HG02759 (cell line): ENCODE measurements around the gene MAPKAPK3.

ENCODE experiments used
- ATAC-seq: cut with Tn5 transposase; IDR thresholded peaks from one replicate; pipeline ENCODE4 v1.9.1; 2021; ENCODE audit warnings: mild to moderate bottlenecking, moderate library complexity; ENCODE audit not compliant: unreplicated experiment

The MAPKAPK3 gene

GRCh38 chr3:50617096-50617791 lies at the start of gene MAPKAPK3:
TSS of gene MAPKAPK3 (plus strand) at chr3:50617151. CDS start at chr3:50617566, 415 bp downstream.
- ATAC-seq: peak; percentile 12

- peak; percentile 84 for ATAC-seq
Observed at GRCh38 chr3:50567386-50568167, 49.4 kb upstream of the MAPKAPK3 start, which contains the start of gene C3orf18. TSS of gene C3orf18 (minus strand) at chr3:50567747. CDS start at chr3:50565699, 2,048 bp downstream.

DNA sequence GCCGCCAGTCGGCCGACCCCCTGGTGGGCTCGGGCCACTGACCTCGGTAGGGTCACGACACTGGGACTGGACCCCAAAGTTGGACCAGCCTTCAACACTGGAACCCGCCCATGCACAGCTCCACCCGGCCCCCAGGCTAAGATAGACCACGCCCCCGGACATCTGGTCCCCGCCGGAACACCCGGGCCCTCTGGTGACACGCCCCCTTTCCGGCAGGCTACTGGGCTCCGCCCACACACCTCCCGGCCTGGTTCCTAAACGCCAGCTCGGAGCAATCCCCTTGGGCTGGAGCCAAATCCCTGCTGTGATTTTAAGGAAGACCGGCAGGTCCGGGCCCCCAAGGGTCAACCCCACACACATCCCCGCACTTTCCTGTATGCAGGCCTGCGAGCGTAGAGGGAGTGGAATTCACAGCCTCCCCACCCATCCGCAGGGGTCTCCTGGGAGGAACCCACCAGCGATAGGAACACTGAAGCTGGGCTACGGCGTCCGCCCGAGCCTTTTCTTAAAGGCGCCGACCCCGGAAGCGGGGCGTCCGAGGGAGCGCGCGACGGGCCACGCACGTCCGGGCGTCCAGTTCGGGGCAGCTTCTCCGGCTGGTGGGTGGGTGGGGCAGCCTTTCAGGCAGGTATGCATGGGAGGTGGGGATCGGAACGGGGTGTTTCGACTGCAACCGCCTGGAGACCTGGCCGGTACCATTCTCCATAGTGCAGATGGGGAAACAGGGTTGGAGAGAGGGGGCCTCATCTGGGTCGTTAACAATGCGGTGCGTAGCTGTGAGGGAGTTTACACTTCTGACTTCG lies 47.8 kb upstream of the MAPKAPK3 start, which contains the start of gene HEMK1:
TSS of gene HEMK1 (plus strand) at position 576 of the 803 bp plus-strand sequence. CDS start 1,583 bp downstream, outside the sequence.
- peak; percentile 64 for ATAC-seq

DNA sequence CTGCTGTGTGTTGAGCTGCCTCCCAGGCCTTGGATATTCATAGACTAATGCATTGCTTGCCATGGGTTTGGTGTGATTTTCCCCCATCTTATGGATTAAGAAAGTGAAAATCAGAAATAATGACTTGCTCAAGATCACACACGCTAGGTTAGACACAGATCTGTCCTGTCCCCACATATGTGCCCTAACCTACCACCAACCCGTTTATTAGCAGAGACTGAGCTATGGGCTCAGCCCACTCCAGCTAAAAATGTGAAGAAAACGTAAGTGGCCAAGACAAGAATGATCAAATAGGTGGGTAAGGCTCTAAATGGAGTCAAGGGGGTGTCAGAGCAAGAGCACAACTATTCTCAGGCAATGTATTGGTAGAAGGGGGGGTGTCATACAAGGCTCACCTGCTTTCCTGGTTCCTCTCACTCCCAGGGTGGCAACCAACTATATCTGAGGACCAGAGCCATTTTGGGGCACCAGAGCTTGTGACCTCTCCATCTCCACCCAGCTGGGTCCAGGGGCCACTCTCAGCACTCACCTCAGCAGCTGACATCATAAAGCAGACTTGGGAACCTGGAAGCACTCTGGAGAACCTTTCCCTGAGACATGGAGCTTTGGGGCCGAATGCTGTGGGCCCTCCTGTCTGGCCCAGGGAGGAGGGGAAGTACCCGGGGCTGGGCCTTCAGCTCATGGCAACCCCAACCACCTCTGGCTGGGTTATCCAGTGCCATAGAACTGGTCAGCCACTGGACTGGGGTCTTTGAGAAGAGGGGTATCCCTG lies 46.3 kb upstream of the MAPKAPK3 start:
- ATAC-seq: no peak

DNA sequence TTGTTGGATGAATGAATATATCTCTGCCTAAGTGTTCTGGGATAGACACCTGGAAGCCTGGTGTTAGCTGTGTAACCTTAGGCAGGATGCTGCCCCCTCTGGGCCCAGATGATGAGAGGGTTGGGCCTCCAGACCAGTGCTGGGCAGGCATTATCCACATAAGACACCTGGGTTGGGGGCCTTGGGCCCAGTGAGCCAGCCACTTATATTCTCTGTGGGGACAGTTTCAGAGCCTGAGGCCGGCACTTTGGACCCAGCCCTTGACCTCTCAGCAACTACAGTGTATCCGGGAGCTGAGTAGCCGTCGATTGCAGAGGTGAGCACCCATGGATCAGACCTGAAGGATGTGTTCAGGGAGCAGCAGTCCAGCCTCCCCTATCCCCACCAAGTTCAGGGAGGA lies 45.5 kb upstream of the MAPKAPK3 start:
- ATAC-seq: no peak

DNA sequence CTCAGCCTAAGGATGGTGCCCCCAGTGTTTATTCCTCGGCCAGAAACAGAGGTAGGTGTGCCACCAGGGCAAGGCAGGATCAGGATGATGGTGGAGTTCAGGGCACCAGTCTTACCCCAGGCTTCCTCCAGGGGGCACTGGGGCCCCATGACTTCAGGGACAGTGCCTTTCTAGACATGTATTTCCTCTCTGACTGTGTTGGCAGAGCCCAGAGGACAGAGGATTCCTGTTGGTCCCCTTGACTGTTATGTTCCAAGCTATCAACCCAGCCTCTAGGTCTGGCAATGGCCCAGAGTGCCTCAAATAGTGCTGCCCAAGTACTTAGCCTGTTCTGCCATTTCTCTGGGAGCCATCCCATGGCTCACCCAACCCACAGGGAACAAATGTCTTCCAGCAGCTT lies 44.8 kb upstream of the MAPKAPK3 start:
- no peak for ATAC-seq

GRCh38 chr3:50572801-50573371 lies 44.1 kb upstream of the MAPKAPK3 start:
- ATAC-seq: no peak

DNA sequence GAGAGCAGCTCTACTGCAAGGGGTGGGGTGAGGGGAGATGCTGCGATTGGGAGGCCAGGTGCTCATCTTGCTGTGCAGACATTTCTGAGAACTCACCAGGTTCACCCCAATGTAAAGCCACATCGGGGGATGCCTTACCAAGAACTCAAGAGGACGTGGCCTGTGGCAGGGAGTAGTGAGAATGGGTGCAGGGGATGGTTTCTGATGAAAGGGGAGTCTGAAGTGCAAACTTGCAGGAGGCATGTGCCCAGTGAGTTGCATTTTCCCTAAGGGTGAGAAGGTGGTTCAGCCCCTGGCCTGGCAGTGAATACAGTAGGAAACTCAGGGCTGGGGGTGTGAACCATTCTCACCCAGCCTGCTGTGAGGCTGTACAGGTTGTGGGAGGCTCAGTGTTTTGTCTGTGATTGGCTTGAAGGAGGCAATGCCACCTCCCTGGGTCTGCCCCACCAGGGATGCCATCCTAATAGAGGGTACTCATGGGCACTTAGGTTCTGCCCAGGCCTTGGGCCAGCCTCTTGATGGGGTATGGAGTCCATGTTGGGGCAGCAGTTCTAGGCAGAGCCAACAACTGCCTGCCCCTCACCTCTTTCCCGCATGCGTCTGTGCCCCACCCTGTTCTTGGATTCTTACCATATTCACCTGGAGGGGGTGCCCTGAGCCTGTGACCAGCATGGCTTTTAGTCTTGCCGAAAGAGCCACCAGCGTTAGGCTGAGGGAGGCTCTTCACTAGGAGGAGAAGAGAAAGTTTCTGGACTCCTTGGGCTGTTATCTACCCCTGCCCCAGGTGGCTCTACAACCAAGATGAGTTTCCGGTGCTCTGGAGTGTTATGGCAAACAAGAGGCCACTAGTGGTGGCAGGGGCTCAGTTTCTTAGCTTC lies 43.1 kb upstream of the MAPKAPK3 start:
- no peak for ATAC-seq

- ATAC-seq: no peak
Observed at GRCh38 chr3:50574444-50574831, 42.5 kb upstream of the MAPKAPK3 start.

GRCh38 chr3:50575372-50575771 lies 41.6 kb upstream of the MAPKAPK3 start:
- no peak for ATAC-seq

GRCh38 chr3:50577348-50577747 lies 39.6 kb upstream of the MAPKAPK3 start:
- no peak for ATAC-seq

DNA sequence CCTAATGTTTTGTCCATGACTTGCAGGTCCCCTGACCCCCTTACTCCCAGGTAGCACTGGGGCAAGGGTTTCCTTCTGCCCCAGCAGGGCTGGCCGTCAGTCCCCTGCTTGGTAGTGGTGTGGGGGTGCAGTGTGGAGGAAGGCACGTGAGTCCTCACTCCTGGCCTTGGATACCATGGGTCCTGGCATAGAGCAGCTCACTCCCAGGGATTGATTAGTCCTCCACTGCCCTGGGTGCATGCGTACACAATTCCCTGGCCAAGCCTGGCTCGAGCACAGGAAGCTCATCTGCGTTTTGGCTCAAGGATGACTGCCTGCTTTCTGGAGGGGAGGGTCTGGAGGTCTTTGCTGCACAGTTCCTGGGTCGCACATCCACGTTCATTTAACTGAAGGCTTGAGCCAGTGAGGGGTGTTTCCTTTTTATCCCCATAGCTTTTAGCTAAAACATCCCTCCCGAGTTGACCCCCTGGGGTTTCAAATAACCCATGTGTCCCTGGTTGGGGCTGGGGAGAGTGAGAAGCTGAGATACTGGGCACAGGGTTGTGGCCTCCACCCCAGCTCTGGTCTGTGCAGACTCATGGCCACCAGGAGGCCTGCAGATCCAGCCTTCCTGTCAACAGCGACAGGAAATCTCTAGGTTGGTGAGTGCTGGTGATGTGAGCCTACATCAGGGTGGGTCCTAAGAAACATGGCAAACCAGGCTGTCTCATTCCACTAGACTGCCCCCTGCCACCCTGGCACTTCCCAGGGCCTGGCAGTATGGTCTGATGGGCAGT lies 36.1 kb upstream of the MAPKAPK3 start:
- no peak for ATAC-seq

- ATAC-seq: no peak
Observed at GRCh38 chr3:50581459-50581842, 35.5 kb upstream of the MAPKAPK3 start.

GRCh38 chr3:50582083-50582482 lies 34.9 kb upstream of the MAPKAPK3 start:
- no peak for ATAC-seq

GRCh38 chr3:50583897-50584296 lies 33.1 kb upstream of the MAPKAPK3 start:
- no peak for ATAC-seq

DNA sequence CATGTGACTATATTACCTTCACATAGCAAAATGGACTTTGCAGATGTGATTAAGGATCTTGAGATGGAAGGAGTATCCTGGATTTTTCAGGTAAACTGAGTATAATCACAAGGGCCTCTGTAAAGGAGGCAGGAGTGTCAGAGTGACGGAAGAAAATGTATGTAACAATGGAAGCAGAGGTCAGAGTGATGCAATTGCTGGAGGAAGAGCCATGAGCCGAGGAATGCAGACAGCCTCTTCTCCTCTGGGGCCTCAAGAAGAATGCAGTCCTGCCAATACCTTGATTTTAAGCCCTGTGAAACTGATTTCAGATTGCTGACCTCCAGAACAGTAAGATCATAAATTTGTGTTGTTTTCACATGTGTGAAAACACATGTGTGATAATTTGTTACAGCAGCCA lies 32.6 kb upstream of the MAPKAPK3 start:
- ATAC-seq: no peak

DNA sequence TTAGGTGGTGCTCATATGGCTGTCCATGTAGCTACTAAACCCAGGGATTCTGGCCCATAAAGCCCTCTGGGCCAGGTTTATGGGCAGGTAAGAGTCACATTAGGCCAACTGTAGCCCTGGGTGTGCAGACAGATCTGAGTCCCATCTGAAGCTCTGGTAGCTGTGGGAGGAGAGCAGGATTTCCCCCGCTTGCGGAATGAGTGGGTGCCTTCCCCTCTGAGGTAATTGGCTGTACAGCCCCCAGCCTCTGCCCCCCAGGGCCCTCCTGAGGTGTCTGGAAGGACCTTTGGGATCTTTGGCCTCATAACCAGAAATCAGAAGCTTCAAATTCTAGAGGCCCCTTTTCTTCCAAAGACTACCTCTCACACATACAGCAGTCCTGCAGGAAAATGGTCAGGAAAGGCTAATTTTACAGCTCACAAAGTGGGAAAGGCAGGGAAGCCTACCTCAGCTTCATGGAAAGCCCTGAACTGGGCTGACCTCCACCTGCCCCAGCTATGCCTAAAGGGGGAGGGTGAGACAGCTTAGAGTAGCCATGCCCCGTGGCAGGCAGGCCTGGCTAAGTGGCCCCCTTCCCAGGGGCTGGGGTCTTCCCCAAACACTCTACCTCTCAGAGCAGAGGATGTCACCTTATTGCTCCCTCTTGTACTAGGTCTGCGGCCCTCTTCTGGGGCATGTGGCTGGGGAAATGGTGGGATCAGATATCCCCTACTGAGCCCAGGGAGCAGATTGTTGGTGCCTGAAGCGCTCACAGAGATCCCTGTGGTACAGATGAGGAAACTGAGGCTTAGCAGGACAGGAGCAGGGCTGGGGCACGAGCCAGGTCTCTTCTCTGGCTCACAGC lies 30.8 kb upstream of the MAPKAPK3 start:
- ATAC-seq: peak; percentile 30

DNA sequence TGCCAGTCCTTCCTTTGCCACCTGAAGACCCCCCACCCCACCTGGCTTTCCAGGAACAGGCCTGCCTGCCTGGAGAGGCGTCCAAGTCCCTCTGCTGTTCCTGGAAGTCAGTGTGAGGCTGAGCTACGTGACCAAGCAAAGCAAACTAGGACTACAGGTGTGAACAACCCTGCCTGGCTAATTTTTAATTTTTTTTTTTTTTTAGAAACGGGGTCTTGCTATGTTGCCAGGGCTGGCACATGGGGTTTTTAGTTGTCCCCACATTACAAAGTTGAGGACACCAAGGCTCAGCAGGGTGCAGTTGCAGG lies 30.2 kb upstream of the MAPKAPK3 start:
- ATAC-seq: no peak
